HG02763 (cell line): Measurements from ENCODE around the gene MAML3.

Source experiments
- ATAC-seq: cut with Tn5 transposase; IDR thresholded peaks from one replicate; pipeline ENCODE4 v1.9.1; 2021; ENCODE audit warnings: mild to moderate bottlenecking, moderate library complexity; ENCODE audit not compliant: unreplicated experiment

The MAML3 gene

DNA sequence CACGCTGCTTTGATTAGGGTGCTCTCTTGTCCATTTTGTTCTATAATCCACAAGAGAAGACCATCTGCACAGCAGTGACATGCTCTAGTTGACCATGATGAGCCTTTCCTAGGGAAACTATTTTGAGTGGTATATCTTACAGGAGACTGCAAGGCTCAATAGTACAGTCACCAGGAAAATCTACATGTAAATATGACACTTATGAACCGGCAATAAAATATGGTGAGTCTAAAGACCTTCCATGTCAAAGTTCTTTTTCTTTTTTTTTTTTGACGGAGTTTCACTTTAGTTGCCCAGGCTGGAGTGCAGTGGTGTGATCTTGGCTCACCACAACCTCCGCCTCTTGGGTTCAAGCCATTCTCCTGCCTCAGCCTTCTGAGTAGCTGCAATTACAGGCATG is 384.6 kb downstream of the MAML3 start:
- no peak for ATAC-seq

DNA sequence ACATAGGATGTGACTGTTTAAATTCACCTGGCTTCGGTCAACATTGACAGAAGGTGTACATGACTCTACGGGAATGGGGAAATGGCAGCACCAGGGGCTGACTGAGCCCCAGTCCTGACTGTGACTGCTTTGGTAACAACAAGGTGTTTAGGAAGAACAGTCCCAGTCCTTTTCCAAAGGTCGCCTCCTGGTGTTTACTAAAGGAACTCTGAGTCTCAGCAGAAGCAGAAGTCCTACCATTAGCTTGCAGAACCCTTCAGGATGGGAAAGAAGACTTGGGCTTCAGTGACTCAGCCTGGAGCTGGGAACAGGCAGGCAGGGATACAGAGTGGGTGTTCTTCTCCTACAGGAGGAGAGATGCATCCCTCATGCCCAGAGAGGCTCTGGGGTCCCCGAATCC is 385.1 kb downstream of the MAML3 start:
- ATAC-seq, result no peak

DNA sequence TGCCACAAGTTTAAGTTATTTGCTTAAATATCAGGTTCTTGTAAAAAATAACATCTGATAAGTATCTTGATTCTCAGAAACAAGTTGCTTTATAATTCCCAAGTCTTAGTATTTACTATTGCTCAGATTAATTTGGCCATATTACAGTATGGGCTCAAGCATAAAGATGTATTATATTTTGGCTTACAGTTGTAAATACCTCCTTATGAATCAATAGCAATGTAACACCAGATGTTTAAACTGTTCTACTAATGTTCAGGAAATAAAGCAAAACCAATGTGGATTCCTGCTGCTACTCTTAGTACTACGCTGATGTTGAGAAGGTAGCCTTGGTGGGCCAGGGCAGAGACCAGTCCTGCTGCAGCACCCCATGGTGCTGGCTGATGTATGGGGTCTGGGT is 385.6 kb downstream of the MAML3 start:
- no peak for ATAC-seq

DNA sequence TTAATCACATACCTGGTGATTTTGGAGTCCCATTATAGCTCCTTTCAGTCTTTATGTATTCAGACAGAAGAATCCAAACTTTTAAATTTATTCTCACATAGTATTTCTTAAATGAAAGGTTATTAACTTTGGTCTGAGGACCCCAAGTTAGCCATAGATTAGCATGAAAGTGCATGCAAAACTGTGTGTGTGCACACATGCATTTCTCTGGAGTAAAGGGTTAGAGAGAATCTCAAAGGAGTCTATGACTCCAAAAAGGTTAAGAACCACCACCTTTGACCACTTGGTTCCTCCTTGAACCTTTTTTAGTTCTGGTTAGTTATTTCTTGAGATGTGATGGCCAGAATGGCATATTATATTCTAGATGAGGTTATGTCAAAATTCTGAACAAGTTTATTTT is 386.4 kb downstream of the MAML3 start:
- no peak for ATAC-seq

DNA sequence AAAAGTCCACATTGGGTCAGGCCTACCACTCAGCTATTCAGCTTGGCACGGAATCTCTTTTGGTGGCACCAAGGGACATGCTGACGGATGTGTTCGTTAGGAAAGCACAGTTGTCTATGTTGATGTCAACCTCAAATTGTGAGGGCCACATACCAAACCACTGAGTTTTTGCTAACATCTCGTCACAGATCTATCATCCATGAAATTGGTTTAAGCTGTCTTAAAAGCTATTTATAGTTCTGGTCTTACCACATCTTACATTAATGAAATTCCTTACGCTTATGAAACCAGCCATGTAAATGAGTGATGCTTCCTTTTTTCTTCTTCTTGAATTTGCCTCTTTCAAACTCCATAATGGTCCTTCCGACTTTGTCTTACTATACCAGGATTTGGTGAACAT is 386.8 kb downstream of the MAML3 start:
- ATAC-seq, result no peak

DNA sequence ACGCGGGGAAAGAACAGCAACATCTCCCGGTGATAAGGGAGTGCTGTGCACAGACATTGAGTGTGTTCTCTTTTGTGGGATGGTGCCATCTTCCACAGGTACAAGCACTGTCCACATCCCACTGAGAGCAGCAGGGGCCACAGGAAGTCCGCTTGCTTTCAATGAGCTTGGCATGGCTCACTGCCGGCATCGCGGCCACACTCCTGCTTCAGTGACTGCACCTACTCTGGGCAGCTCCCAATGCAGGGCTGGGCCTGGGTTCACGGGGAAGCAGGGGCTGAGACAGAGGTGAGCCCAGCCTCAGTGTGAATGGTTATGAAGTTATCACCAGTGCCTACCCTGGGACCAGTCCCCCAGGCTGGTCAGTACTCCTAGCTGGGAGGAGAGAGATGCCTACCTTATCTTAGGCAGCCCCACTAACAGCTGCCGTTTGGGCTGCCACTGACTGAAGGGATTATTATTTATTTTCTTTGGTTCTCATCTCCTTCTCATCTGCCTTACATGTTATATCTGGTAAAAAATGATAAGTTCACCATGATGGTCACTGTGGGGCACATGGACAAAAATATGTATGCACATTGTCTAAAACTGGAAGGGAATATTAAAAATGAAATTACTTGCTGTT is 389.2 kb downstream of the MAML3 start:
- ATAC-seq, result no peak

DNA sequence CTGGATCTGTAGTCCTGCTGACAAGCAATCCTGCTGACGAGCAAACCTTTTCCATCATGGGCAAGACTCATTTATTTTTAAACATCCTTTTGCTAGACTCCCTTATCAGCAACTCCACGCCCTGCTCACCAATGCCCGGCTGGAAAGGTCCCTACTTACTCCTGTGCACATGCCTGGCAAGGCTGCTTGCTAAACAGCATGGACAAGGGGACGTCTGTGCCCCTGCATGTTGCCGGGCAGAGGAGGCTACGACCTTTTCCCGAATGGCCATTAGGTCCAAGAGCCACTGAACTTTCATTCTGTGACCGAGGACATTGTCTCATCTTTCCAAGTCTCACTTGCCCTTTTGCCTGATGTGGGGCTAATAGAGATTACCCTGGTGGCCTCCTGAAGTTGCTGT is 389.8 kb downstream of the MAML3 start:
- ATAC-seq, result no peak

DNA sequence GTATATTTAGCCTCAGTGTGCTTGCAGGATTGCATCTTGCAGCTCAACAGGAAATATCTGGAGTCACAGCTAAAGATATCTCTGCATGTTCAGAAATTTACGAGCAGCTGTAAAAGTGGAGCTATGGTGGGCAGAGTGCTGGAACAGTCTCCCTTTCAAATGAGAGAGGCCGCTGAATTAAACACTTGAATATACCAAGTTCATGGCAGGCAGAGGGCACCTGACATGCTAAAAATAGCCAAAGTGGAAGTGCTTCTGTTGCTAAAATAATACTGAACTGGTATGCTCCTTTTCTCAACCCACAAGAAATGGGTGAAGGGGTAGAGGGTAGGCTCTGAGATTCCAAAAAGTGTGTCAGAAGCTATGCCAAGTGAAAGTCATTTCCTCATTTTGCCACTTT is 390.3 kb downstream of the MAML3 start:
- ATAC-seq, result no peak

DNA sequence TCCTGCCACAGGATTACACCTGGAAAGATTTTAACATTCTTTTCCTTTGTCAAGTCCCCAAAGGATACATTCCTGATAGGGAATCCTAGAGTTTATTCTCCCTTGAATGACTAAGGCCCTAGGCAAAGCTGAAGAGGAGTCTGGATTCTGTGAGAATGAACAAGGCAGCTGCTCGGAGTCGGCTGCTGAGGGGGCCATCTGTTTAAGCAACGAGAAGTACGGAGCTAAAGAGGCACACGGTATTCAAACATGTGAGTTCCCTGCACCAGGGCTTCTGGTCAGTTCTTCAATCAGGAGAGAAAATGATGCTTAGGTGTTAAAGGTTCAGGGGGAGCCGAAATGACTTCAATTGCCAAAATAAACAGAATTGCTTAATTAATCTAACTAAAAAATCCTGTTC is 390.8 kb downstream of the MAML3 start:
- no peak for ATAC-seq

DNA sequence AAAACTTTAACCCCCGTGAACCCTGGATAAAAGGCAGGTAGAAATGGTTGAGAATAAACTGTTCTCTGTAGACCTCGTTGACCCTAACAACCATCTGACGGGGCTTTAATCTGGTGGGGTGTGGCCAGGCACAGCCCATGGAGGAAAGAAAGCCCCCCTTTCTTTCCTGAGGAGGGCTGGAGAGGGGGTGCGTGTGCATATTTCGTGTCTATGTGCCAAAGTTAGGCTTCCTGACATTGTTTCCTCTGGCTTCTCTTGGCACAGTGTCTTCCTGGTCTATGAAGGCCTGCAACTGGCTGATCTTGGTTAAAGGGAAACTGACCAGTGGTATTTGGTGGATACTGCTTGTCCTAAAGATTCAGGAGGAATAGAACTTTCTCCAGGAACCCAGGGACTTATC is 391.3 kb downstream of the MAML3 start:
- no peak for ATAC-seq

DNA sequence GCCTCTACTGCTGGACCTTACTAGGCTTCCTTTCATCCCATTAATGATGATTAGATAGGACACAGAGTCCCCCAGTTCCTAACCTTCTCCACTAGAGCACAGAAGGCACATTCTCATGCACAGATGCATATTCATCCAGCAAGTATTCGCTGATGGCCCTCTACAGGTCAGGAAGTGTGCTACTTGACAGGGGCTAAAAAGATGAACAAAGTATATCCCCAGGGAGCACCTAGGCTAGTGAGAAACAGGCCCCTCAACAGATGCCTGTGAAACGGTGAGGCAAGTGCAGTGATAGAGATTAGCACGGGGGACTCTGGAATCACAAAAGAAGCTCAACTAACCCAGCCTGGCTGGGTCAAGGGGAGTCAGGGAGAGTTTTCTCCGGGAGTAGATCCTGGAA is 392.5 kb downstream of the MAML3 start:
- ATAC-seq, result no peak

DNA sequence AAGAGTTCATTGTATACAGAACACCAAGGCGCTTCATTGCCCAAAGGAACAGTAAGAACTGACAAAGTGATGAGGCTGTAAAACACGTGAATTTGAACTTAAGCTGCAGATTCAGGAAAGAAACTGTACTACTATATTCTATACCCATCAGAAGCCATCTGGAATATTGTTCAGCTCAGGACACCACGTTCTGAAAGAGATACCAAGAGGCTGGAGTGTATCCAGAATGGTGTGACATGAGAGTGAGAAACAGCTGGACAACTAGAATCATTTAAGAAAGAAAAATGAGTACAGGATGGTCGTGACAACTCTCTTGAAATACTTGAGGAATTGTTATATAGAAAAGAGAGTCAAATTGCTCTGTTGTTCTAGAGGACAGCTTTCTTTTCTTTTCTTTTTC is 393.4 kb downstream of the MAML3 start:
- ATAC-seq, result no peak

DNA sequence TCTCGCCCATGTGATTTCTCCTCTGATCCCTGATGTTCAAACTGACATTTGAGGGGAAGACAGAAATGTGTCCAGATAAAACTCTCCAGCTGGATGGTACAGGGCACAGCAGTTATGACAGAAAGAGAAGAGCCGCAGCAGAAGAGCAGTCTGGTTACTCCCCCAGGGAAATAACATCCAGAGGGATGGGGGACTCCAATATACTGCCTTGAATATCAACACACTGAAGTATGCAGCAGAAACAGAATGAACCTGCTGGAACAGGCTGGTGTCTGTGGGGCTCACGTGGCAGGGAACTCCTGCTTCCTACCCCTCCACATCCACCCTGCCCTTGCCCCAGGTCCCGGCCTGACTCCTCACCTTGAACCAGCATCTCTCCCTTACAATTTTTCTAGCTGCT is 394.9 kb downstream of the MAML3 start:
- ATAC-seq, result no peak

DNA sequence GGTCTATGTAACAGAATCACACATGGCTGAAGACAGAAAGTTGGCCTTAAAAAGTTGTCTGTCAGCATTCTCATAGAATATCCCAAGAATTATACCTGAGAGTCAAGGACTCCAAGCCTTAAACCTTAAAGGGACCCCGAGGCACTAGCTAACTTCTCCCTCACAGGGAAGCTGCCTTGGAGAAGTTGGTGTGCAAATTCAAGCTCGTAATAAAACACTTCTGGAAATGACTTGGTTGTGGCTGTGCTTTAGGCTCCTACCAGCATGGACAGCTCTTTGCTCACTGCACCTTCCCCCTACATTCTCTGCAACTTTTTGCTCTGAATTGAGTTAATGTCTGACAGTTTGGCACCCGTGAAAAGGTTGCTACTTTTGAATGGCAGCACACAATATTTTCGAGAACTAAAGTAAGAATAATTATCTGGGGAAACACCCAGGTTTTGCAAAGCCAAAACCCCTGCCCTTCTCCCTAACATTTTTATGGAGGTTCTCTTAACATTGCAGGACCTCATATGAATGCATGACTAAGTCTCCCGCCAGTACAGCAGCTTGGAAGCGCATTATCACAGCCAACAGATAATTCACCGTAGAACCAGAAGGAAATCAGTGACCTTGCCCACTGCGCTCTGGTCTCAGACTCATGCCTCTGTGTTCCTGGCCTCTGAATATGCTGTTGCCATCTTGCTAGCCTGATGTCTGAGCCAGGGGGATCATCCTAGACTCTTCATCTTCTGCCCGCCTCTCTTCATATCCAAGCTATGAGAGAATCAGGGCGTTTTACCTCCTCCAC is 397.4 kb downstream of the MAML3 start:
- no peak for ATAC-seq

DNA sequence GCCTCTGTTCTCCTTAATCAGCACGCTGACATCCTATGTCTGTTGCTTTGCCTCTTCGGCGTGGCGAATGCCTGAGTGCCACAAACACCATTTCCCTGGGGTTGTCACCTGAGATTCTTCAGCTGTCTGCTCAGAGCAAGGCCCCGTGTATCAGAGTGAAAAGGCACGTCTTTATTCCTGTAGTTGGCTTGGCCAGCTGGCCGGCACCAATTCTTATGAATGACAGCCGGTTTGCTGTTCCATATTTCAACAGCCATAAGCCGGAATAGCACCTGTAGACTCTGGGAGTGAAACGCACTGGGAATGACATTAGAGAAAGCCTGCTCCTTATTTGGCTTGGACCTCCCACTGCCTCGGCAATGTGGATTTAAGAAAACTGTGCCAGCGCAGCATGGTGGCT is 399.0 kb downstream of the MAML3 start:
- no peak for ATAC-seq

DNA sequence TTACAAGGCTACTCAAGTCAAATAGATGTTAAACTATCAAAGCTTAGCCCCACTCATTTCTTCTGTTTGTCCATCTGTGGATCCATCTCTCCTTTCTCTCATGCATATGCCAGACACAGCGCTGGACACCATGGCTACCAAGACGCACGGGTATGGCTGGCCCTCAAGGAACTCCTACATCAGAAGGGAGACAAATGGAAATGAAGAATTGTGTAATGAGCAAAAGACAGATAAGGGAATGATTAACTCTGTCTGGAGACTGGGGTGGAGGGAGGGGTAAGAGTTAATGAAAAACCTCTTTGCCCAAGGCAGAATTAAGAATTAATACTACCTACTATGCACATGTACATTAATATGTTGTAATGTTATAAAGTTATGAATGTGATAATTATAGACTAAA is 400.3 kb downstream of the MAML3 start:
- ATAC-seq, result no peak

DNA sequence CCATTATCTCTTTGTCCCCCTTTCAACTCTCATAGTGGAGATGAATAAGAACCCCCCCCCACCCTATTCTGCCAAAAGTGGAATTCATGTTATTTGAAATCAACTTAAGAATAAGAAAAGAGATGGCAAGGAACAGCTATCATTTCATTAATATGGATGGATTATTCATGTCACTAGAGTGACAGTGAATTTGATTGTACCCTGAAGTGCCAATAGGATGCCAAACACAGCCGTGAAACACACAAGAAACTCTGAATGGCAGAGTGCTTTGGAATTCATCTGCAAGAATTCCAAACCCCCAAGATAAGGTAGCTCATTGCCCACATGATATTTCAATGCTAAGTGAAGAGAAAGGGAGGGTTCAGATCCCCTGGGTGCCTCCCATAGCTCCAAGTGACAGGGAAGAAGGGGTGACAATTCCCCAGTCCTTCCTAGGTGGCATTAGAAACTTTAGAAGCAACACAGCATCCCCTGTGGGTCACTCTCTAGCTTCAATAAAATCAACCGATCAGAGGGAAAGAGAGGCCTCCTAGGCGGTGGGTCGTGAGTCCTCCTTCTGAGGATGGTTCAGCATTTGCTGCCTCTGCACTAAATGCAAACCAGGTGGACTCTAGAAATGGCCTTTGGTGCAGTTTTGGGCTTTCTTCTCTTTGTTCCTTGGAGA is 404.0 kb downstream of the MAML3 start:
- ATAC-seq, result no peak

DNA sequence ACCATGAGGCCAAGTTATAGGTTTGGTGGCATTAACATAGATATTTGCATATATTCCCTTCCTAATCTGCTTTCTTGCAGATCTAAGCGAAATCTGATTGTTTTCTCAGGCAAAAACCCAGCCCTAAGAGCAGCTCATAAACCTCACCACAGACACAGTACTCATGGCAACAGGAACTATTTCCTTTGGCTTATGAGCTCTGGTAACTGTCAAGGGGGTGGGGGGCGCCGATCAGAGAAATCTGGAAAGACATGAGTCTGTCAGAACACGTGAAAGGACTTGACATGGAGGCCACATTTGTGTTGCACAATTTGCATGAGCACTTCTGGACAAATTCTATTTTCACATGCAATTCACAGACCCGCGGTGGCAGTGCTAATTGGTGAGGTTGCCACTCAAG is 404.6 kb downstream of the MAML3 start:
- ATAC-seq, result no peak

DNA sequence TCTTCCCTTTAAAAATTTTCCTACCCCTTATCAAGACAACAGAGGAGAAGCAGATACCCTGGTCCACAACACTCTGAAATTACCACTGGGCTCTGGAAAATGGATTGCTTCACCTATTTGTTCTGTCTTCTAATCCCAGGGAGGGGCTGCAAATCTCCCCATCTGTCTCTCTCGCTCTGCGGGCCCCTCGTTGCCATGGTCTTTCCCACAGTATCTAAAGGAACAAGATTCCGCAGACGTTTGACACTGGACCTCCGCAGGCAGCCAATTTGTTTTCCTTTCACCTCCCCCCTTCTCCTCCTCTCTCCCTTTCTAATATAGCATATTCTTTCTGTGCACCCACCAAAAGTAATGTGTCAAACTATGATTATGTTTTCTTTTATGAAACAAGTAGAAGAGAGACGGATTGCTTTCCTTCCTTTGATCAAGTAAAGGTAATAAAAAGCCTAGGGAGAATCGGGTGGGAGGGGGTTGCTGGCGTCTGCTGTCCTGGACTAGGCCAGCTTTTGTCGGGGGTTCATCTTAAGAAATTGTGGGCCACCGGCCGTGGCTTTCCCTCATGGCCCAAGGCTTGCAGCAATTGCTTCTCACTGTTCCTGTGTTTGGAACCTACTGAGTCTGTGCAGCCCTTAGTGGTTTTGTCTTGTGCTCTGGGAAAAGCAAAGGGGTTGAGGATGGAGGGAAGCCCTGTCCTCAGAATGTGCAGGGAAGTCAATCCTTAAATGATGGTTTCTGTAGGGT is 407.4 kb downstream of the MAML3 start:
- no peak for ATAC-seq

DNA sequence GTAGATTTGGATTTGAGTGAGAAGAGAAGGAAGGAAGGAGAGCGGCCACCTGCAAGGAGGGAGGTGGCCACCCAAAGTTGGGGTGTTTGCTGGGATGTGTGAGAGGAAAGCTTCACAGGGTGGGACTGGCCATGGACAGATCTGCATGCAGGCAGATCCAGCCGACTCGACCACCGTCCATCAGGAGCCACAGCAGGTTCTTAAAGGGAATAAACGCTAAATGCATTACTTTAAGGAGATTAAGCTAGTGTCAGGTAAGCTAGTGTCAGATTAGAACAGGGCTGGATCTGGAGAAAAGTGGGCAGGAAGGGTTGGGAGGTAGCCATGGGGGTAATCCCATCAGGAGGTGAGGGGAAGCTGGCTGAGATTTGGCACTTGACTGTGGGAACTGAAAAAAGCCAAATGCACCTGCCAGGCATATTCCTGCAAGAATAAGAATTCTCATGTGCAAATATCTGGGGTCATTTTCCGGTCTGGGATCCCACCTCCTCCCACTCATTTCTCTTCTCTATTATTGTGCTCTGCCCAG is 408.8 kb downstream of the MAML3 start:
- no peak for ATAC-seq

DNA sequence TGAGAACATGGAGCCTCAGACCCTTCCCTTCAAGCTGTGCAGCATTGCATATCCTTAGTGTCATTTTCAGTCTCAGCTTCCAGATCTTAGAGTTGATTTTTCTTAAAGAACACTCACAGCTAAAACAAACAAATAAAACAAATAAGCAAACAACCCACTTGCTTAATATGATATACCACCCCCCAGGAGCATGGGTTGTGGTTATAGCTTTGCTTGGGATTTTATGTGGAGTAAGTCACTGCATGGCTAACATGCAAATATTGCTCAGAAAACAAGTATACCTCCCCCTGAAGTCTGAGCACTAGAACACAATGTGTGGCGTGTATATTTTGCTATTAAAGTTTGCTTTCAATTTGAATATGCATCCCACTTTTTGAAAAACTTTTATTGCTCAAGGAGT is 409.8 kb downstream of the MAML3 start:
- ATAC-seq, result no peak
